Mesothelial cell of epicardium (in vitro differentiated cells): ENCODE results near the gene NEUROD6. TPM values are rescaled to one million over a fixed set of nuclear protein-coding genes. Genes with fewer than 3 reads are reported as not detected.

Experiments
- DNase-seq, 2 experiments: peaks; one replicate each; pipeline ENCODE4 v3.0.0; 2021; ENCODE audit warnings: low spot score in 2 of 2; ENCODE audit not compliant: unreplicated experiment in 2 of 2
- H3K27ac Mint-ChIP-seq: 2 replicates; pipeline ENCODE4 v1.8.0; 2021; ENCODE audit warnings: mixed read lengths
- H3K27me3 Mint-ChIP-seq: 2 replicates; pipeline ENCODE4 v1.8.0; 2021; ENCODE audit warnings: low read depth, mixed read lengths
- H3K36me3 Mint-ChIP-seq: 2 replicates; pipeline ENCODE4 v1.8.0; 2021; ENCODE audit warnings: mixed read lengths
- H3K4me1 Mint-ChIP-seq: 2 replicates; pipeline ENCODE4 v1.8.0; 2021; ENCODE audit warnings: mixed read lengths
- H3K4me3 Mint-ChIP-seq: 2 replicates; pipeline ENCODE4 v1.8.0; 2021; ENCODE audit warnings: mild to moderate bottlenecking, moderate library complexity, mixed read lengths
- H3K9me3 Mint-ChIP-seq: 2 replicates; pipeline ENCODE4 v1.8.0; 2021; ENCODE audit warnings: mixed read lengths
- CTCF ChIP-seq: fragments of 200-600 bp; sonication (generic); IDR thresholded peaks from one replicate; pipeline ENCODE4 v1.5.0; 2021; ENCODE audit warnings: antibody characterized with exemption; ENCODE audit not compliant: unreplicated experiment
- total RNA-seq: library from RNA; stranded (reverse); gene quantifications from 3 replicates; pipeline ENCODE4 v1.2.1, GENCODE V29; 2021

Gene NEUROD6
- total RNA-seq, 1 donor from 2014 or later: not detected

GRCh38 chr7:31316876-31317275 is 23.6 kb downstream of the NEUROD6 start:
- Mint-ChIP-seq H3K36me3 (no peaks in the 10 kb centered on the region), H3K4me1 (peaks cover 3% of the 10 kb centered on the region), H3K9me3 (no peaks in the 10 kb centered on the region), H3K4me3 (no peak overlapping the region), H3K27ac (no peak overlapping the region), H3K27me3 (peaks cover 20% of the 10 kb centered on the region)
- DNase-seq: no peak
- no peak for TF ChIP-seq CTCF

DNA sequence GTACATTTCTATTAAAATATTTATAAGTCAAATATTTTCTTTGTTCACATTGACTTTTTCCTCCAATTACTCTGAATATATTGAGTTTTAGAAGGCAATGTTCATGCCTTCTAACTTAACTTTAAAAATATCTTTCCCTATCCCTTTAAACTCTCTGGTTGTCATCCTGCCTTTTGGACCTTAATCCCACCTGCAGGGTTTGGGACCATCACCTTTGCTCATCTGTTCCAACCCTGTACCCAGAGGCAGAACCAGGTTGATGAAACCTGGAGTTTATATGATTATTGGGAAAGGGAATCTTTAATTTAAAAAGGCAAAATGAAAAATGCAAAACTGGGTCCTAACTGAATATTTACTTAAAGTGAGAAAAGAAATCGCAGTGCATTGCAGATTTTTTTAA is 24.8 kb downstream of the NEUROD6 start:
- peaks cover 7% of the 10 kb centered on the region for H3K4me1 Mint-ChIP-seq
- no peak for DNase-seq
- TF ChIP-seq CTCF: no peak
- no peaks in the 10 kb centered on the region for H3K36me3 Mint-ChIP-seq
- no peak overlapping the region for H3K27ac Mint-ChIP-seq
- H3K27me3 Mint-ChIP-seq: peaks cover 17% of the 10 kb centered on the region
- H3K9me3 Mint-ChIP-seq: no peaks in the 10 kb centered on the region
- H3K4me3 Mint-ChIP-seq: no peak overlapping the region

GRCh38 chr7:31314781-31315180 is 25.7 kb downstream of the NEUROD6 start:
- Mint-ChIP-seq H3K27me3 (peaks cover 17% of the 10 kb centered on the region), H3K36me3 (no peaks in the 10 kb centered on the region), H3K4me3 (no peak overlapping the region), H3K4me1 (peaks cover 11% of the 10 kb centered on the region), H3K27ac (no peak overlapping the region), H3K9me3 (no peaks in the 10 kb centered on the region)
- no peak for DNase-seq
- TF ChIP-seq CTCF: no peak

DNA sequence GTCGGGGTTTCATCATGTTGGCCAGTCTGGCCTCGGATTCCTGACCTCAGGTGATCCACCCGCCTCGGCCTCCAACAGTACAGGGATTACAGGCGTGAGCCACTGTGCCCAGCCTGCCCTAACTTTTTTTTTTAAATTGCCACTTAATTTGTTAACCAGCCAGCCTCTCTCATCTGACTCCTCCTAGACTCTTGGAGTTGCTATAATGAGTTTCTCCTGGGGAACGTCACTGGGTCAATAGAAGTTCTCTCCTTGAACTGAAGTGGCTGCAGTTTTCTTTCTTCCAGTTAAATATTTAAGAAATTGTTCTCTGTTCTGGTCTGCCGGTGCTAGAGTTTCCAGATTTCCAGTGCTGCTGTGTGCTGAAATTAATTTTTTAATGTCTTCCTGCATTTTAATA is 27.6 kb downstream of the NEUROD6 start:
- no peak for DNase-seq
- peaks cover 7% of the 10 kb centered on the region for H3K27me3 Mint-ChIP-seq
- no peaks in the 10 kb centered on the region for H3K9me3 Mint-ChIP-seq
- no peaks in the 10 kb centered on the region for H3K36me3 Mint-ChIP-seq
- no peak overlapping the region for H3K4me3 Mint-ChIP-seq
- no peak overlapping the region for H3K27ac Mint-ChIP-seq
- peaks cover 24% of the 10 kb centered on the region for H3K4me1 Mint-ChIP-seq
- no peak for TF ChIP-seq CTCF

- no peak for TF ChIP-seq CTCF
- H3K4me3 Mint-ChIP-seq: no peak overlapping the region
- H3K9me3 Mint-ChIP-seq: no peaks in the 10 kb centered on the region
- peaks cover 15% of the 10 kb centered on the region for H3K27me3 Mint-ChIP-seq
- no peak for DNase-seq
- no peaks in the 10 kb centered on the region for H3K36me3 Mint-ChIP-seq
- no peak overlapping the region for H3K27ac Mint-ChIP-seq
- H3K4me1 Mint-ChIP-seq: peaks cover 27% of the 10 kb centered on the region
Measured at GRCh38 chr7:31311552-31311951, 29.0 kb downstream of the NEUROD6 start.

- Mint-ChIP-seq H3K36me3 (no peaks in the 10 kb centered on the region), H3K27ac (no peak overlapping the region), H3K4me1 (peaks cover 27% of the 10 kb centered on the region), H3K4me3 (no peak overlapping the region), H3K9me3 (no peaks in the 10 kb centered on the region), H3K27me3 (peaks cover 21% of the 10 kb centered on the region)
- DNase-seq: no peak
- TF ChIP-seq CTCF: no peak
Measured at GRCh38 chr7:31310321-31310935, 30.1 kb downstream of the NEUROD6 start.
